Liver (tissue), 9 donors: ENCODE measurements around the gene PJA1. TPM values are rescaled to one million over a fixed set of nuclear protein-coding genes. Genes with fewer than 3 reads are reported as not detected.

Experiments used
- DNase-seq: peaks from one replicate; pipeline ENCODE4 v3.0.0-alpha.2; 2017; ENCODE audit warnings: low spot score
- H3K27ac ChIP-seq, 2 donors: one replicate each; pipeline ENCODE4 v1.7.0; 2013; ENCODE audit warnings: inconsistent platforms in 2 of 2, low read length in 2 of 2, control low read depth in 1 of 2, low read depth in 1 of 2, mild to moderate bottlenecking in 1 of 2
- H3K27me3 ChIP-seq, 4 donors: one replicate each; pipeline versions ENCODE4 v1.6.1 to v1.7.0; 2013; ENCODE audit warnings: low read length in 3 of 4, inconsistent platforms in 1 of 4, mild to moderate bottlenecking in 1 of 4, moderate library complexity in 1 of 4; ENCODE audit not compliant: control insufficient read depth in 4 of 4, insufficient read depth in 4 of 4
- H3K36me3 ChIP-seq, 4 donors: one replicate each; pipeline versions ENCODE4 v1.6.1 to v1.7.0; 2013; ENCODE audit warnings: low read length in 3 of 4, mild to moderate bottlenecking in 3 of 4, low read depth in 1 of 4, moderate library complexity in 1 of 4; ENCODE audit not compliant: control insufficient read depth in 4 of 4, insufficient read depth in 3 of 4
- H3K4me1 ChIP-seq, 4 donors: one replicate each; pipeline versions ENCODE4 v1.6.1 to v1.7.0; 2013; ENCODE audit warnings: low read length in 3 of 4, mild to moderate bottlenecking in 3 of 4, moderate library complexity in 1 of 4; ENCODE audit not compliant: control insufficient read depth in 4 of 4, insufficient read depth in 4 of 4
- H3K4me3 ChIP-seq, 3 donors: one replicate each; pipeline versions ENCODE4 v1.6.1 to v1.7.0; 2013; ENCODE audit warnings: low read length in 3 of 3, control low read depth in 1 of 3, low read depth in 1 of 3, mild to moderate bottlenecking in 1 of 3
- H3K9ac ChIP-seq, 2 donors: one replicate each; pipeline ENCODE4 v1.7.0; 2013; ENCODE audit warnings: low read length in 2 of 2, mild to moderate bottlenecking in 2 of 2, moderate library complexity in 2 of 2, control low read depth in 1 of 2, low read depth in 1 of 2
- H3K9me3 ChIP-seq, 4 donors: one replicate each; pipeline versions ENCODE4 v1.6.1 to v1.7.0; 2013; ENCODE audit warnings: low read length in 3 of 4; ENCODE audit not compliant: control insufficient read depth in 4 of 4
- ATF3 ChIP-seq: IDR thresholded peaks from 2 replicates; pipeline ENCODE4 v1.6.1; 2016; ENCODE audit warnings: antibody characterized with exemption
- EGR1 ChIP-seq, 2 donors: IDR thresholded peaks; 2 replicates each; pipeline ENCODE4 v1.6.1; 2016 to 2018; ENCODE audit warnings: antibody characterized with exemption in 2 of 2, low read depth in 2 of 2
- FOXA1 ChIP-seq: IDR thresholded peaks from 2 replicates; pipeline ENCODE4 v1.6.1; 2016; ENCODE audit warnings: antibody characterized with exemption
- FOXA2 ChIP-seq: IDR thresholded peaks from 2 replicates; pipeline ENCODE4 v1.6.1; 2016; ENCODE audit warnings: antibody characterized with exemption
- GABPA ChIP-seq, 2 donors: IDR thresholded peaks in 1 of 2; conservative IDR thresholded peaks in 1 of 2; 2 replicates each; pipeline ENCODE4 v1.6.1; 2016; ENCODE audit warnings: antibody characterized with exemption in 2 of 2, mild to moderate bottlenecking in 1 of 2, moderate library complexity in 1 of 2
- HNF4A ChIP-seq, 2 donors: conservative IDR thresholded peaks; 2 replicates each; pipeline ENCODE4 v1.6.1; 2016; ENCODE audit warnings: antibody characterized with exemption in 2 of 2, mild to moderate bottlenecking in 2 of 2
- HNF4G ChIP-seq: IDR thresholded peaks from 2 replicates; pipeline ENCODE4 v1.6.1; 2016; ENCODE audit warnings: antibody characterized with exemption
- JUND ChIP-seq, 2 donors: IDR thresholded peaks; 2 replicates each; pipeline ENCODE4 v1.6.1; 2016; ENCODE audit warnings: antibody characterized with exemption in 2 of 2
- NR2F2 ChIP-seq: IDR thresholded peaks from 2 replicates; pipeline ENCODE4 v1.6.1; 2016; ENCODE audit warnings: antibody characterized with exemption
- RAD21 ChIP-seq, 2 donors: IDR thresholded peaks; 2 replicates each; pipeline ENCODE4 v1.6.1; 2016; ENCODE audit warnings: antibody characterized with exemption in 2 of 2, mild to moderate bottlenecking in 2 of 2
- REST ChIP-seq: IDR thresholded peaks from 2 replicates; pipeline ENCODE4 v1.6.1; 2016; ENCODE audit warnings: antibody characterized with exemption, mild to moderate bottlenecking
- RXRA ChIP-seq, 2 donors: IDR thresholded peaks; 2 replicates each; pipeline ENCODE4 v1.6.1; 2017 to 2018; ENCODE audit warnings: antibody characterized with exemption in 2 of 2, mild to moderate bottlenecking in 1 of 2
- SP1 ChIP-seq: IDR thresholded peaks from 2 replicates; pipeline ENCODE4 v1.6.1; 2018; ENCODE audit warnings: antibody characterized with exemption, mild to moderate bottlenecking
- TAF1 ChIP-seq: conservative IDR thresholded peaks from 2 replicates; pipeline ENCODE4 v1.6.1; 2016; ENCODE audit warnings: antibody characterized with exemption, mild to moderate bottlenecking
- YY1 ChIP-seq: IDR thresholded peaks from 2 replicates; pipeline ENCODE4 v1.6.1; 2016; ENCODE audit warnings: antibody characterized with exemption, mild to moderate bottlenecking
- ZBTB33 ChIP-seq: IDR thresholded peaks from 2 replicates; pipeline ENCODE4 v1.6.1; 2016; ENCODE audit warnings: antibody characterized with exemption
- WGBS: extraction: QIAGEN DNeasy Blood & Tissue Kit; methylation state at CpG from one replicate; pipeline ENCODE4 v1.1.7; 2013; 5-methylcytosine and 5-hydroxymethylcytosine counted together
- polyA plus RNA-seq, 2 donors: library from polyadenylated mRNA; stranded (reverse) in 1 of 2; unstranded in 1 of 2; fragments of 200-250 nt in 1 of 2; fragments of >200 nt in 1 of 2; fragmentation: Nextera tagmentation in 1 of 2; extraction: Ambion mirVana in 1 of 2; gene quantifications; one replicate each; pipeline versions ENCODE4 v1.2.1 to v1.2.3, GENCODE V29; 2013 to 2015
- total RNA-seq, 2 donors: library from RNA; depleted of rRNA; stranded (reverse); fragments of >200 nt; gene quantifications; one replicate each; pipeline ENCODE4 v1.2.3, GENCODE V29; 2014
- TF ChIP-seq, protein P1 (sequence below): fragments of 150-350 bp; IDR thresholded peaks from 2 replicates; pipeline ENCODE4 v1.5.1; 2017; ENCODE audit warnings: improper control_type of control experiment, low read depth, low read length; ENCODE audit not compliant: missing input control
- TF ChIP-seq, protein P2 (sequence below): IDR thresholded peaks from 2 replicates; pipeline ENCODE4 v1.6.1; 2016; ENCODE audit warnings: antibody characterized with exemption
- donor health status: healthy.
- donor health status: healthy.
- donor health status: healthy.
- donor health status: healthy.
- donor health status: healthy.

The PJA1 gene
- total and polyA plus RNA-seq, 4 donors = 4.6 to 6.0 (median 5.0) TPM

DNA sequence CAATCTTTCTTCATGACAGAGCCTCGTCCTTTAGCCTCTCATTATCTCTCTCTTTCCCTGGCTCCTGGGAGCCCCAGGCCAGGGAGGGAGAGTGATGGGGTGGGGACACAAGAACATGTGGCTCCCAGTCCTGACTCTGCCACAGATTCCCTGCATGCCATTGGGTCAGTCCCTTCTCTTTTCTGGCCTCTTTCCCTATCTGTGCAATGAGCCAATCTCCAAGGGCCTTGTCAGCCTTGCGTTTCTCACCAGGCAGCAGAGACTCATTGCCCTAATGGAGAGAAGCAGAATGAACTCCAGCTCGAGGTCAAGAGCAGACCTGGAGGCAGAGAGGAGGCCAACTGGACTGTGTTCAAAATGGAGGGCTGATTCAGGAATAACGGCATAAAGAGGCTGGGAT, 38.4 kb upstream of the PJA1 start:
- TF ChIP-seq ATF3 (no peak), FOXA1 (no peak), SP1 (no peak), YY1 (no peak), NR2F2 (no peak), RXRA (IDR thresholded peaks at IDR 0.05) (no peak), RAD21 (IDR thresholded peaks at IDR 0.05) (no peak), JUND (IDR thresholded peaks at IDR 0.05) (no peak), FOXA2 (no peak), TAF1 (no peak), REST (no peak), GABPA (IDR thresholded peaks at IDR 0.05 in 1 of 2, conservative IDR thresholded peaks at IDR 0.05 in 1 of 2) (no peak), ZBTB33 (no peak), HNF4G (no peak), HNF4A (conservative IDR thresholded peaks at IDR 0.05) (no peak), EGR1 (IDR thresholded peaks at IDR 0.05; ENCODE audit: low read depth in 2 of 2) (no peak)
- TF ChIP-seq, protein P1, sequence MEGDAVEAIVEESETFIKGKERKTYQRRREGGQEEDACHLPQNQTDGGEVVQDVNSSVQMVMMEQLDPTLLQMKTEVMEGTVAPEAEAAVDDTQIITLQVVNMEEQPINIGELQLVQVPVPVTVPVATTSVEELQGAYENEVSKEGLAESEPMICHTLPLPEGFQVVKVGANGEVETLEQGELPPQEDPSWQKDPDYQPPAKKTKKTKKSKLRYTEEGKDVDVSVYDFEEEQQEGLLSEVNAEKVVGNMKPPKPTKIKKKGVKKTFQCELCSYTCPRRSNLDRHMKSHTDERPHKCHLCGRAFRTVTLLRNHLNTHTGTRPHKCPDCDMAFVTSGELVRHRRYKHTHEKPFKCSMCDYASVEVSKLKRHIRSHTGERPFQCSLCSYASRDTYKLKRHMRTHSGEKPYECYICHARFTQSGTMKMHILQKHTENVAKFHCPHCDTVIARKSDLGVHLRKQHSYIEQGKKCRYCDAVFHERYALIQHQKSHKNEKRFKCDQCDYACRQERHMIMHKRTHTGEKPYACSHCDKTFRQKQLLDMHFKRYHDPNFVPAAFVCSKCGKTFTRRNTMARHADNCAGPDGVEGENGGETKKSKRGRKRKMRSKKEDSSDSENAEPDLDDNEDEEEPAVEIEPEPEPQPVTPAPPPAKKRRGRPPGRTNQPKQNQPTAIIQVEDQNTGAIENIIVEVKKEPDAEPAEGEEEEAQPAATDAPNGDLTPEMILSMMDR = no peak
- TF ChIP-seq, protein P2, sequence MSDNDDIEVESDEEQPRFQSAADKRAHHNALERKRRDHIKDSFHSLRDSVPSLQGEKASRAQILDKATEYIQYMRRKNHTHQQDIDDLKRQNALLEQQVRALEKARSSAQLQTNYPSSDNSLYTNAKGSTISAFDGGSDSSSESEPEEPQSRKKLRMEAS = no peak
- 77% methylated on average over 4 of the region's 4 CpGs for WGBS
- H3K9ac ChIP-seq = no peak overlapping the region
- H3K4me1 ChIP-seq = no peaks in the 10 kb centered on the region
- no peak for DNase-seq
- H3K4me3 ChIP-seq = no peak overlapping the region
- peaks cover 0 to 2% (median 0%) of the 10 kb centered on the region in 4 donors for H3K27me3 ChIP-seq
- H3K27ac ChIP-seq = no peak overlapping the region
- peaks cover 0 to 2% (median 0%) of the 10 kb centered on the region in 4 donors for H3K9me3 ChIP-seq
- no peaks in the 10 kb centered on the region for H3K36me3 ChIP-seq
